Psoas muscle (tissue), 8 donors: ENCODE data around the gene CCDC180. TPM values are rescaled to one million over a fixed set of nuclear protein-coding genes. Genes with fewer than 3 reads are reported as not detected.

ENCODE experiments used
- ATAC-seq, 4 donors: fragments of 200-7000 bp; cut with Tn5 transposase; one replicate each; pipeline ENCODE4 v1.9.1; 2020; ENCODE audit warnings: moderate library complexity in 3 of 4, mild to moderate bottlenecking in 2 of 4
- DNase-seq, 2 donors: peaks; one replicate each; pipeline ENCODE4 v3.0.0-alpha.2; 2020
- H3K27ac ChIP-seq: fragments of 200-600 bp; one replicate; pipeline ENCODE4 v1.8.0; 2022
- H3K27me3 ChIP-seq, 3 donors: fragments of 200-600 bp in 1 of 3; one replicate each; pipeline versions ENCODE4 v1.6.1 to v1.8.0; 2013 to 2022; ENCODE audit warnings: low read length in 2 of 3, mild to moderate bottlenecking in 2 of 3, moderate library complexity in 1 of 3; ENCODE audit not compliant: insufficient read depth in 3 of 3
- H3K36me3 ChIP-seq, 2 donors: fragments of 200-600 bp in 1 of 2; one replicate each; pipeline versions ENCODE4 v1.6.1 to v1.8.0; 2013 to 2022; ENCODE audit warnings: low read depth in 1 of 2, mild to moderate bottlenecking in 1 of 2, moderate library complexity in 1 of 2; ENCODE audit not compliant: insufficient read depth in 1 of 2
- H3K4me1 ChIP-seq: fragments of 200-600 bp; one replicate; pipeline ENCODE4 v1.8.0; 2022
- H3K4me3 ChIP-seq: fragments of 200-600 bp; one replicate; pipeline ENCODE4 v1.8.0; 2022; ENCODE audit warnings: mild to moderate bottlenecking
- H3K9me3 ChIP-seq: fragments of 200-600 bp; one replicate; pipeline ENCODE4 v1.8.0; 2022
- WGBS, 3 donors: extraction: QIAGEN DNeasy Blood & Tissue Kit; methylation state at CpG; one replicate each; pipeline versions ENCODE4 v1.1.6 to v1.1.7; 2013; 5-methylcytosine and 5-hydroxymethylcytosine counted together
- intact Hi-C, 2 donors: fragments of 100-400 bp; cut with DNase I; formaldehyde crosslinking; loops; one replicate each; pipeline versions ENCODE4 v1.11.0 to v1.14.2; 2022
- polyA plus RNA-seq, 3 donors: library from polyadenylated mRNA; stranded (reverse); fragments of 200-250 nt; gene quantifications; one replicate each; pipeline ENCODE4 v1.2.3, GENCODE V29; 2013
- total RNA-seq, 4 donors: library from RNA; stranded (reverse); fragmentation: NEBNext Ultra II Directional in 2 of 4; extraction: Animal tissue kit (Norgen Biotek cat#: 25700) in 2 of 4; gene quantifications; one replicate each; pipeline versions ENCODE4 v1.2.1 to v1.2.4, GENCODE V29; 2021 to 2023
- TF ChIP-seq, protein P1 (sequence below): fragments of 200-600 bp; IDR thresholded peaks from one replicate; pipeline ENCODE4 v1.8.0; 2022; ENCODE audit warnings: antibody characterized with exemption
- donor health status: healthy with polysubstance abuse.
- donor health status: DM: no; HTN: no; CAD: no; lungs with moderate emphysema.
- donor health status: Bipolar disorder and iron deficiency.
- donor health status: healthy.
- donor health status: DM: yes; HTN: yes; CAD: no.
- donor health status: DM: no; HTN: no; CAD: no.
- donor health status: DM: no; HTN: no; CAD: no.
- donor health status: DM: yes; HTN: yes; CAD: no.

The CCDC180 gene
- total and polyA plus RNA-seq, 7 donors = 0.55 to 1.6 (median 0.71) TPM

DNA sequence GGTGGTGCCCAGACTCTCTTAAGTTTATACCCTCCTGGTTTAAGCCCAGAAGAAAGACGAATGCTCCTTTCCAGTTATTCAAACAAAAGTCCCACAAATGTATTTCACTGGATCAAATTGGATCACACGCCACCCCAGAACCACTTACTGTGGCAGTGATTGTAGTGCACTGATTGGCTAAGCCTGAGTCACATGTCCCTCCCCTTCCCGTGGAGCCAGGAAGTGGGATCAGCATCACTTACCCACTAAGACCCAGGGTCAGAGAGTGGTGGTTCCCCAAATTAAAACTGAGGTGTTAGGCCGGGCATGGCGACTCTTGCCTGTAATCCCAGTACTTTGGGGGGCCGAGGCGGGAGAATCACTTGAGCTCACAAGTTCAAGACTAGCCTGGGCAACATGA, 29.5 kb upstream of the CCDC180 start:
- H3K27me3 ChIP-seq = no peaks in the 10 kb centered on the region
- H3K4me1 ChIP-seq = no peaks in the 10 kb centered on the region
- ATAC-seq = no peak
- peaks cover 0 to 57% of the 10 kb centered on the region in 2 donors for H3K36me3 ChIP-seq
- TF ChIP-seq, protein P1, sequence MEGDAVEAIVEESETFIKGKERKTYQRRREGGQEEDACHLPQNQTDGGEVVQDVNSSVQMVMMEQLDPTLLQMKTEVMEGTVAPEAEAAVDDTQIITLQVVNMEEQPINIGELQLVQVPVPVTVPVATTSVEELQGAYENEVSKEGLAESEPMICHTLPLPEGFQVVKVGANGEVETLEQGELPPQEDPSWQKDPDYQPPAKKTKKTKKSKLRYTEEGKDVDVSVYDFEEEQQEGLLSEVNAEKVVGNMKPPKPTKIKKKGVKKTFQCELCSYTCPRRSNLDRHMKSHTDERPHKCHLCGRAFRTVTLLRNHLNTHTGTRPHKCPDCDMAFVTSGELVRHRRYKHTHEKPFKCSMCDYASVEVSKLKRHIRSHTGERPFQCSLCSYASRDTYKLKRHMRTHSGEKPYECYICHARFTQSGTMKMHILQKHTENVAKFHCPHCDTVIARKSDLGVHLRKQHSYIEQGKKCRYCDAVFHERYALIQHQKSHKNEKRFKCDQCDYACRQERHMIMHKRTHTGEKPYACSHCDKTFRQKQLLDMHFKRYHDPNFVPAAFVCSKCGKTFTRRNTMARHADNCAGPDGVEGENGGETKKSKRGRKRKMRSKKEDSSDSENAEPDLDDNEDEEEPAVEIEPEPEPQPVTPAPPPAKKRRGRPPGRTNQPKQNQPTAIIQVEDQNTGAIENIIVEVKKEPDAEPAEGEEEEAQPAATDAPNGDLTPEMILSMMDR = no peak
- intact Hi-C loops = no loop called here
- DNase-seq = no peak
- WGBS, 3 donors = 94 to 98% (median 97%) methylated on average over 7 of the region's 7 CpGs
- no peak overlapping the region for H3K4me3 ChIP-seq
- H3K9me3 ChIP-seq = no peaks in the 10 kb centered on the region
- H3K27ac ChIP-seq = no peak overlapping the region

DNA sequence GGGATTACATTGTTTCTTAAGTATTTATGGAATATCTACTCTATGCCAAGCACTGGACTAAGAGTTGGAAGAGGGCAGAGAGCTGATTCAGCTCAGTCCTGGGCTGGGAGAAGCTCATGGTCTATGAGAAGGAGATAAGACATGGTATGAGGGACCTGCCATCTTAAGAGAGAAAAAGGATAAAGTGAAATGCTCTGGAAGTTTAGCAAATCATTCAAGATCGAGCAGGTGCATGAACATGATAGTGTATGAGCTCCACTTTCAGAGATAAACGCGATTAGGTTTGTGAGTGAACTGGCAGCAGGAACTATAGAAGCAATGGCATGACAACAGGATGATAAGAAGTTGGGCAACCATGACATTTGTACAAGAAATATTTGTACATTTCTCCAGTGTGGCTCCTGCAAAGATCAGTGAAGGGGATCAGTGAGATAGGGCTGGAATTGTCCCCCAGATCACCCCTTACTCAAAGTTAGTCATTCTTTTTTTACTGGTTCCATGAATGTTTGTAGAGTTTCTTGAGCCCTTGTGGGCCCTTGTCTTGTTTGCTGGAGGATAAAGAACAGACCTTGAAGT, 26.6 kb upstream of the CCDC180 start:
- Histone ChIP-seq H3K4me3 (no peak overlapping the region), H3K36me3 (peaks cover 0 to 71% of the 10 kb centered on the region in 2 donors), H3K4me1 (no peaks in the 10 kb centered on the region), H3K27ac (no peak overlapping the region), H3K27me3 (no peaks in the 10 kb centered on the region), H3K9me3 (peaks cover 11% of the 10 kb centered on the region)
- intact Hi-C loops = no loop called here
- no peak for ATAC-seq
- TF ChIP-seq, protein P1 = no peak
- no peak for DNase-seq
- 90 to 93% (median 91%) methylated on average over 3 of the region's 3 CpGs for WGBS, 3 donors

DNA sequence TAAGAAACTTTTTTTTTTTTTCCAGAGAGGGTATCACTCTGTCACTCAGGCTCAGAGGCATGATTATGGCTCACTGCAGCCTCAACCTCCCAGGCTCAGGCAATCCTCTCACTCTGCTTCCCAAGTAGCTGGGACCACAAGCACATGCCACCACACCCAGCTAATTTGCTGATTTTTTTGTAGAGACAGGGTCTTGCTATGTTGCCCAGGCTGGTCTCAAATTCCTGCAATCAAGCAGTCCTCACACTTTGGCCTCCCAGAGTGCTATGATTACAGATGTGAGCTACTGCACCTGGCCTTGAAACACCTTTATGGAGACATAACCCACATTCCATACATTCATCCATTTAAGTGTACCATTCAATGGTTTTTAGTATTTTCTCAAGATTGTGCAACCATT, 23.7 kb upstream of the CCDC180 start:
- Histone ChIP-seq H3K27me3 (no peaks in the 10 kb centered on the region), H3K9me3 (peaks cover 11% of the 10 kb centered on the region), H3K4me1 (no peaks in the 10 kb centered on the region), H3K4me3 (no peak overlapping the region), H3K36me3 (peaks cover 0 to 62% of the 10 kb centered on the region in 2 donors), H3K27ac (no peak overlapping the region)
- no peak for DNase-seq
- ATAC-seq = no peak
- intact Hi-C loops = no loop called here
- TF ChIP-seq, protein P1 = no peak

DNA sequence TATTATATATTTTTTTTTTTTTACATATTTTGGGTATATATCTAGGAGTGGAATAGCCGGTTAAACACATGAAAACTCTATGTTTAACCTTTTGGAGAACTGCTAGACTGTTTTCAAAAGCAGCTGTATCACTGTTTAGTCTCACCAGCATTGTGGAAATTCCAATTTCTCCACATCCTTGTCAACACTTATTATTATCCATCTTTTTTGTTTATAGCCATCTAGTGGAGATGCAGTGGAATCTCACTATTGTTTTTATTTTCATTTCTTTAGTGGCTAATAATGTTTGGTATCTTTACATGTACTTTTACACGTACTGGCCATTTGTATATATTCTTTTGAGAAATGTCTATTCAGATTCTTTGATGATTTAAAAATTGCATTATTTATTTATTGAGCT, 22.7 kb upstream of the CCDC180 start:
- H3K4me1 ChIP-seq = no peaks in the 10 kb centered on the region
- H3K4me3 ChIP-seq = no peak overlapping the region
- H3K9me3 ChIP-seq = peaks cover 11% of the 10 kb centered on the region
- H3K27me3 ChIP-seq = no peaks in the 10 kb centered on the region
- WGBS, 3 donors = 94 to 100% (median 95%) methylated on average over 2 of the region's 2 CpGs
- intact Hi-C loops = no loop called here
- TF ChIP-seq, protein P1 = no peak
- DNase-seq = no peak
- H3K36me3 ChIP-seq = peaks cover 0 to 56% of the 10 kb centered on the region in 2 donors
- no peak for ATAC-seq
- no peak overlapping the region for H3K27ac ChIP-seq

DNA sequence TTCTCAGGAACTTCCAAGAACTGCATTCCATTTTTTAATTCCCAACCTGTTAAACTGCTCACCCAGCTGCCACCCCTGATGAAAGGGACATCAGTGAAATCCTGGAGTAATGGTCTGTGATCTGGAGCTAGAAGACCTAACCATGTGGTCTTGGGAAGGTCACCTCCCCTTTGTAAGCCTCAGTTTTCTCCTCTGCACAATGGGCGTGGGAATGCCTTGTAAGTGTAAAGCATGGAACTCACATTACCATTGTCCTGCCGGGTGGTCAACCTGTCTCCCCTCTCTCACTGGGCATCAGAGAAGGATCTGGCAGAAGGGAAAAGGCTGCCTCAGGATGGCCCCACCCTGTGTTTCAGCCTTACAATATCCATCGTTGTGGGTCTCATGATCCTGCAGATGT, 15.3 kb upstream of the CCDC180 start:
- no peak overlapping the region for H3K4me3 ChIP-seq
- ATAC-seq = no peak
- DNase-seq = no peak
- peaks cover 7% of the 10 kb centered on the region for H3K4me1 ChIP-seq
- no peak overlapping the region for H3K27ac ChIP-seq
- no peaks in the 10 kb centered on the region for H3K27me3 ChIP-seq
- TF ChIP-seq, protein P1 = no peak
- 69 to 73% (median 72%) methylated on average over 3 of the region's 3 CpGs for WGBS, 3 donors
- intact Hi-C loops = no loop called here
- peaks cover 0 to 21% of the 10 kb centered on the region in 2 donors for H3K36me3 ChIP-seq
- H3K9me3 ChIP-seq = no peaks in the 10 kb centered on the region
